ENCODE results near the gene KRT35.

KRT35 gene

DNA sequence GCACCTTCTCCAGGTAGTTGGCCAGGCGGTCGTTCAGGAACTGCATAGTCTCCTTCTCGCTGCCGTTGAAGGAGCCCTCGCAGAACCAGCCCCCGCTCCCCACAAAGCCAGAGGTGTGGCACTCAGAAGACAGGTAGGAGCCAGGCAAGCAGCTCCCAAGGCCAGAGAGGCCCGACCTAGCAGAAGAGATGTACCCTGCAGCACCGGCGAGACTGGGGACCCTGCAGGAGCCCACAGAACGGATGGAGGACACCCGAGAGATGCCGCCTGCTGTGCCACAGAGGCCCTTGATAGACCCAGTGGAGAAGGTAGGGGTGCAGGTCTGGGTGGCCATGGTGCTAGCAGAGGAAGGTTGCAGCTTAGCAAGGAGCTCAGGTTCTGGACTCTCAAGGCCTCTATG is 8.6 kb upstream of the KRT35 start, which contains the start of gene KRT36:
KRT36 (minus strand) TSS at position 380 of the 400 bp plus-strand sequence; CDS start at position 334, 46 bp downstream.
- no peak for DNase-seq (ENCODE audit: low read depth)

DNA sequence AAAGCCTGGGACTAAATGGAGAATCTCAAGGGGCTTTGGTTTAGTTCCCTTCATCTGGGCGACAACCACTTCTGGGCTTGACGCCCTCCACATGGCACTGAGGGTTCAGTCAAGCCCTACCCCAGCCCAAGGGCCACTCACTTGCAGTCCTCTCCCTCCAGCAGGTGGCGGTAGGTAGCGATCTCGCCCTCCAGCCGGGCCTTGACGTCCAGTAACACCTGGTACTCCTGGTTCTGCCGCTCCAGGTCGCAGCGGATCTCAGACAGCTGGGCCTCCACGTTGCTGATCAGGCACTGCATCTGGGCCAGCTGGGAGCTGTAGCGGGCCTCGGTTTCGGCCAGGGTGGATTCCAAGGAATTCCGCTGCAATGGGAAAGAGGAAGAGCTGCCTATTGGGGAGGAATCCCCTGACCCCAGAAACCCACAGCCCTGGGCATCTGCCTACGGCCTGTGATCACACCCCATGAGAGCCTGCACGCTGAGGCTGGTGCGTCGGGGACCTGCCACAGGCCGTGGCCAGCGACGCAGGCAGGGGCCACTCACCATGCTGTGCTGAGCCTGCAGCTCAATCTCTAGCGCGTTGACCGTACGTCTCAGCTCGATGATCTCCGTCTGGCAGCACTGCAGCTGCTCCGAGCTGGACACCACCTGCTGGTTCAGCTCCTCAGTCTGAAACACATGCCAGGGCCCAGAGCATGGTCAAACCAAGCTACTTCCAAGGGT is 6.0 kb upstream of the KRT35 start:
- DNase-seq (ENCODE audit: low read depth): no peak

DNA sequence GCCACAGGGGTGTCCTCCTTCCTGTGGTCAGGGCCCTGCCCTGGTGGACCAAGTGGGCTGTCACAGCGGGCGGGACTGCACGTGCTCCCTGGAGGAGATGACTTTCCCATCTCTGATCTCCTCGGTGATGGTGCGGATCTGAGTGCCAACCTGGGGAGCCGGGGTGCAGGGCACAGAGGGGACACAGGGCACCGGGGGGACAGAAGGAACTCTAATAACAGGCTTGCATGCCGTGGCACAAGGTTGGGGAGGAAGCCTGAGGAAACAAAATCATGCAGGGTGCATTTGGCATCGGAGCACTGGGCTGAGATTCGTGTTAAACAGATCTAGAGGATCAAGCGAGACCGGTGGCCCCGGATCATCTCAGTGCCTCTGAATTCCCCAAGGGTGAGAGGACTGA is 5.4 kb upstream of the KRT35 start:
- no peak for DNase-seq (ENCODE audit: low read depth)

DNA sequence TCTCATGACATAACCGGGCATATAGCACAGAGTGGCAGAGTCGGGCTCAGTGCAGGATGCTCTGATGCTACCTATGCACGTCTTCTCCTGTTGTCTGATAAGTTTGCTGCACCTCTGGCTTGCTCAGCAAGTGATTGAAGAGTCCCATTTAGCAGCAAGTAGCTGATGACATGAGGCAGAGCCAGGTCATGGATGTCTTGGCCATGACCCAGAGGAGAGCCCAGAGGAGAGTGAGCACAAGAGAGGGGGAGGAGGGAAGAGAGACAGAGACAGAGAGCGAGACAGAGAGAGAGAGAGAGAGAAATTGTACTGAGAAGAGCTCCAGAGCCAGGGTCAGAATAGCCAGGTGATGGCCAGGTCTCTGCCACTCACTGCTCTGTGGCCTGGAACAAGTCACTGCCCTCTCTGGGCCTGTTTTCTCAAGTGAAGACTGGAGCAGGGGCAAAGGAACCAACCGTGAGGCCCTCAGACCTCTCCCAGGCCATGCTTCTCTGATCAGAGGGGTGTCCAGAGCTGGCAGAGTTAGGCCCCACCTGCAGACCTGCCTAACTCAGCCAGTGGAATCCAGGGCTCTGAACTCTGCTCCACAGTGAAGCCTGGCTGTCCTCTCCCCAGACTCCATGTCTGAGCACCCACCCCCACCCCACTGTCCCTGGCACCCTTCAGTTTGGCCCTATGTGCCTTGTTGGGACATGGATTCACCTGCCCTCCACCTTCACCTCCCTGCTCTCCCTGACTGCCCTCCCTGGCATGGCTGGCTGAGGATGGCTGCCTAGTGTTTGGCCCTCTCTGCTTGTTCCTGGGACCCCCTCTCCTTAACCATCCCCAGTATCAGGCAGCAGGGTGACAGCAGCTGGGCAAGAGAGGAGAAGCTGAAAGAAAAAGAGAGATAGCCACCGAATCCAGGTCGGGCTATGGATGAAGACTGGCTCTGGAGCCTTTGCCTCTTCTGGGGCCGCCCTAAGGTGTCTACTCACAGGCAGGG is 4.3 kb upstream of the KRT35 start:
- no peak for DNase-seq (ENCODE audit: low read depth)

DNA sequence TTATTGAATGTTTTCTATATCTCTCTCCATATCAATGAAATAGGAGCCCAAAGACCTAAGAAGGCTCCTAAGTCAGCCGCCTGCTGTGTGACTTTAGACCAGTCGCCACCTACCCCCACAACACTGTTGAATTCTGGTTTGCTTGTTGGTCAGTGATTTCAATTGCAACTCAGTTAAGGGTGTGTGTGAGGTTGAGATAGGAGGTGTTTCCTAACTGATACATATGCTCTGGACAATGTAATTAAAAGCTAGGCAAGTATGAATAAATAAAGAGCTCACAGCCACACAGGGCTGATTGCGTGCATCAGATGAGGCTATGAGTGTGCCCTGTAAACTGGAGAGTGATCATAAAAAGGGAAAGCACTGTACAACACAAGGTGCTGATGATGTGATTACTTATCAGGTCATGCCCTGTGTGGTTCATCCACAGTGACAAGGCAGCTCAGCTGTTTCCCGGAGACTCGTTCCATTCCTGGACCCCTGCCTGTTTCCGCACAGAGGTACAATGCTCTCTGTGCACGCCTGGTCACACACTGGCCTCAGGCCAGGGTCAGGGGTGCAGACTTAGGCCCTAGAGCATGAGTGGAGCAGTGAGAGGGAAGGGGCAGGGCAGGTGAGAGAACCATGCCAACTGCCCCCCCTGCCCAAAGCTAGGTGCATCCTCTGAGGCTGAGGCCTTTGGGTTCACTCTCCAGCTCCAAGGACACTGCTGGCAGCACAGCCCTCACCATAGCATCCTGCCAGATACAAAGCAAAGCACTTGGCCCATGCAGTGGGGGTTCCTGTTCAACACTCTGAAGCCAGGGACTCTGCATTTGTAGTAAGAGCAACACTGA is 3.3 kb upstream of the KRT35 start:
- no peak for DNase-seq (ENCODE audit: low read depth)

DNA sequence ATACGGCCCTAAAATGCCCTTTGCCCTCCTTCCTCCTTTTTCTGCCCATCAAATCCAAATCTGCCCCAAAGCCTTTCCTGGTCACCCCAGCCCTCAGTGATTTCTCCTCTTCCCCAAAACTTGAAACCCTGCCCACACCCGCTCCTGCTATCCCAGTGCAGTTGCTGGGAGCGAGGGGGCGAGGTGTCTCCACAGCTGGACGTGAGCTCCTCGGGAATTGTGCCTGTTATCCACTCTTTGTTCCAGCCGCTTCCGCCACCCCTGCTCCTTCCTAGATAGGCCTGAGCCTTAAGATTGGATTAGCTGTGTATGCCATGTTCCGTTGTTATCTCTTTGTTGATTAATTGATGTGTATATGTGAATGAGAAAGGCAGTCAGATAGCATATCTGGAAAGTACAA is 2.6 kb upstream of the KRT35 start:
- DNase-seq (ENCODE audit: low read depth): no peak

DNA sequence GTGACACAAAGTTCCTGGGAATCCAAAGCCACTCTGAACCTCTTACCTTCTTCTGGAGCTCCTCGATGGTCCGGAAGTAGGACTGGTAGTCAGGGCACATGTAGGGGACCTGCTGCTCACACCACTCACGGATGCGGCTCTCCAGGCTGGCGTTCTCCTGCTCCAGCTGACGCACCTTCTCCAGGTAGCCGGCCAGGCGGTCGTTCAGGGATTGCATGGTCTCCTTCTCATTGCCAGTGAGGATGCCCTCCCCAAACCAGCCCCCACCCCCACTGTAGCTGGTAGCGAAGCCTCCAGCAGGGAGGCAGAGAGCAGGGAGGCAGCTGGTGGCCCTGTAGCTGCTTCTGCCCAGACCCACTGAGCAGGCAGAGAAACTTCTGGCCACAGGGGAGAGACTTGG is 370 bp downstream of the KRT35 start:
- DNase-seq (ENCODE audit: low read depth): no peak

DNA sequence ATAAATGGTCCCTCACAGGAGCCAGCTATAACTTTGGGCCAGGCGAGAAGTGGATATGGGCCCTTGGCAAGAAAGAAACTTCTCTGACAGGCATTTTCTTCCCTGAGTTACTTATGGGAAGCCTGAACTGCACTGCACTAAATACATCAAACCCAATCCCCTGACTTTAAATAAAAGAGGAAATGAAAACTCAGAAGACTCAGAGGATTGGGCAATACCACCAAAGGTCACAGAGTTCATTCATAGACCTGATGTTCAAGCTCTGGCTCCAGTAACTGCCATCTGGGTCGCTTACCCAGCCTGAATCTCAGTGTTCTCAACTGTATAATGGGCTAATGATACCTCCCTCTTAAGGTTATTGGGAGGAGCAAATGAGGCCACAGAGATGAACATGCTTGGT is 815 bp downstream of the KRT35 start:
- no peak for DNase-seq (ENCODE audit: low read depth)

DNA sequence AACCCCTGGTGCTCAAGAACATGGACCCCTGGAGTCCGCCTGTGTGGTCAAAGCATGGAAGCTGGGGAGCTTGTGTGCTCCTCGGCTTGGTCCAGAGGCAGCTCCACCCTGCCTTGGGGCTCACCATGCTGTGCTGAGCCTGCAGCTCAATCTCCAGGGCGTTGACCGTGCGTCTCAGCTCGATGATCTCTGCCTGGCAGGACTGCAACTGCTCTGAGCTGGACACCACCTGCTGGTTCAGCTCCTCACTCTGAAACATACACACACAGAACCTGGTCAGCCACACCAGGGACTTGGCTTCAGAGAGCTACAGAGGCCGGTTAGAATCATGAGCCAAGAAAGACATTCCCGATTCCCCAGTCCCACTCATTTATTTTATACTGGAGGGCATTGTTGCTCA is 2.7 kb downstream of the KRT35 start:
- no peak for DNase-seq (ENCODE audit: low read depth)

DNA sequence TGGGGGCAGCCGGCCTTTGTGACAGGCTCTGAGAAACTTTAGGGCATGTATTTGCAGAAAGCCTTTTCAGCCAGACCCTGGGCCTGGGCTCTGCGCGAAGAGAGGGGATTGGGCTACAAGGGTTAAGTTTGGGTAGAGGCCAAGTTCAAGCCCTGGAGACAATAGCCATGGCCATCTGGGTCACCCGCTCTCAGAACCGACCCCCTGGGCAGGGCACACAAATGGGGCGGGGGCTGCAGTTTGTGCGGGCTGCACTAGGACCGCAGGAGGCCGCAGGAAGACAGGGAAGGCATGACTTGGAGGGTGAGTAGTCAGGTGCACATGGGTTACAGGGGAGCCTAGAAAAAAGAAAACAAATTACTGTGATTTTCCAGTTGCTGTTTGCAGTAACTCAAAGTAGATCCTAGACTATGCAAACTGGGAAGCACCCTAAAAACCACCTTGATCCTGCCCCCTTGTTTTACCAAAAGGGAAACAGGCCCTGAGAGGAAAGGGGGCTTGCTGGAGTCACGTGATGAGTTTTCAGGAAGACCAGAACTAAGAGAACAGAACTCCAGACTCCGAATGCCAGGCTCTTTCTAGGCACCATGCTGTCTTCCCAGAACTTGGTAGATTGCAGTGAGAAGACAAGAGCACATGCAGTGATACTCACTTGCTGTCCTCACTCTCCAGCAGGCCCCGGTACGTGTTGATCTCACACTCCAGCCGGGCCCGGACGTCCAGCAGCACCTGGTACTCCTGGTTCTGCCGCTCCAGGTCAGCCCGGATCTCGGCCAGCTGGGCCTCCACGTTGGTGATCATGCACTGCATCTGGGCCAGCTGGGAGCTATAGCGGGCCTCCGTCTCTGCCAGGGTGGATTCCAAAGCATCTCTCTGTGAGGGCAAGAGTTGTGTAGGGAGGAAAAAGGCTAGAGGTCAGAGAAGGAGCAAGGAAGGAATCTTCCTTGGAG is 3.8 kb downstream of the KRT35 start:
- DNase-seq (ENCODE audit: low read depth): no peak

DNA sequence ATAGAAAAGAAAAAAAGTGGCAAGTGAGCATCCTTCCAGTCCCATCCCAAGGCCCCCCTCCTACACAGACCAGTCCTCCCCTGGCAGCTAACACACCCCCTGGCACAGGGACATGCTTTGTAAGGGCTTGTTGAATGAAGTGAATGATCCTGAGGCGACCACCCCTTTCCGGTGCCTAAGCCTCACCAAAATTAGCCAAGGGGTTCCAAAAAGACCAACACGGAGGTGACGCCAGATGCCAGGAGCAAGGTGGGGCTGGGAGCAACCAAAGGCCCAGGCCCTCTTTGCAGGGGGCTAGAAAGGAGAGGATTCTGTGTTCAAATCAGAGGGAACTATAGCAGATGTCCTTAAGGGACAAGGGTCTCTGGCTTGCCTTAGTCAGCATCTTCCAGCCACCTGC is 5.5 kb downstream of the KRT35 start:
- DNase-seq (ENCODE audit: low read depth): no peak

DNA sequence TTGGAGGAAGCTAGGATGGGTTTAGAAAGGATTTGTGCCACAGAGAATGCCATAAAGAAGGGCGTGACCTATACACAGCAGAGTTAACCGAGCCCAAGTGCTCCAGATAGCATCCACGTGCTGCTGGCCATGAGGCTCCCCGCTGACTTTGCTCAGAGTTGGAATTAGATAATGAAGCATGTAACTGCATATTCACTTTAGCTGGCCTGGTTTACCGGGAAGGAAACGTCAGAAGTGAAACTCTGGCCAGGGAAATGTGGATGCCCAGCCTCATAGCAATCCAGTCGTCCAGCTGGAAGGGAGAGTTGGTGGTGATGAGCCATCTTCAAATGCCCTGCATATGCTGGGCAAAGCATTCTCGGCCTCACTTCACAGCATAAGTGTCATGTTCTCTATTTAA is 6.1 kb downstream of the KRT35 start:
- no peak for DNase-seq (ENCODE audit: low read depth)

DNA sequence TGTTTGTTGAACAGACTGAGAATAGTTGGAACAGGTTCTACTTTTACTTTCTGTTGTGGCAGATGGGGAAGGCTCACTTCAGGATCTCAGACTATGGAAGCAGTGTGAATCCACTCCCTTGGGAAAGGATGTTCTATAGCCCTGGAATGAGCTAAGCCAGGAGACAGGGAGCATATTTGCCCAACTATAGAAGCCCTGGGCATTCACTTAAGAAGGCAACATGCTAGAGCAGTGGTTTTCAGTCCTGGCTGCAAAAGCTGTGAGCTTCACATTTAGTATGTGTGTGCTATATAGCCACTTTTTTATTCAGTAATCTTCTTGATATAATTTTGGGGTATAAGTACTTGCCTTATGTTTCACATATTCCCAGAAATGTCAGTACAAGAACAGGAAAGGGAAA is 12.6 kb downstream of the KRT35 start:
- no peak for DNase-seq (ENCODE audit: low read depth)

DNA sequence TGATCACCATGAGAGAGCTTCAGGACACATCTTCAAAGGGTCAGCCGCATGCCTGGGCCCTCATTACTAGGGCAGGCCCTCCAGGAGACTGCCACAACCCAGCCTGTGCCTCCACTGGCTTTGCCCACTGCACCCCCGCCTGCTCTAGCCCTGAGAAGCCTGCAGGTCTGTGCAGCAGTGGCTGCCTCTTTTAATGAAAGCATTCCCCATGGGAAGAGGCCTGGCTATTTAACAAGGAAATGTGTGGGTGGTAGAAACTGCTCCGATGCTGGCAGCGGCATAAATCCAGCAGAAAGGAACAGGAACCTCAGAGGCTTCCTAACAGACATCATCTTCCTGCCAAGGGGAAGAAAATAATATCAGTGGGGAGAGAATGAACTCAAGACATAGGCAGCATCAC is 13.4 kb downstream of the KRT35 start:
- DNase-seq (ENCODE audit: low read depth): no peak

DNA sequence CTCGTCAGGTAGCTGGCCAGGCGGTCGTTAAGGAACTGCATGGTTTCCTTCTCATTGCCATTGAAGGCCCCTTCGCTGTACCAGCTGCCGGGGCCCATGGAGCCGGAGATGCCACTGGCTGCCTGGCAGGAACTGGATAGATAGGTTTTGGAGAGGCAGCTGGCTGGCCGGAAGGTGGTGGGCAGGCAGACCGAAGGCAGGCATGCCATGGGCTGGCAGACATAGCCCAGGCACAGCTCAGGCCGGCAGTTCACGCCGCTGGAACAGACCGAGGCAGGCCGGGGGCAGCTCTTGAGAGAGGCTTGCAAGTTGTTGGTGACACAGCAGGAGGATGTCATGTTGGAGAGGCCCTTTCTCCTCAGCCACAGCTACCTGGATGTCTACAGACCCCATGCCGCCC is 14.0 kb downstream of the KRT35 start, which contains the start of gene KRT32:
KRT32 (minus strand) TSS at position 399 of the 400 bp plus-strand sequence; CDS start at position 338, 61 bp downstream.
- DNase-seq (ENCODE audit: low read depth): no peak

DNA sequence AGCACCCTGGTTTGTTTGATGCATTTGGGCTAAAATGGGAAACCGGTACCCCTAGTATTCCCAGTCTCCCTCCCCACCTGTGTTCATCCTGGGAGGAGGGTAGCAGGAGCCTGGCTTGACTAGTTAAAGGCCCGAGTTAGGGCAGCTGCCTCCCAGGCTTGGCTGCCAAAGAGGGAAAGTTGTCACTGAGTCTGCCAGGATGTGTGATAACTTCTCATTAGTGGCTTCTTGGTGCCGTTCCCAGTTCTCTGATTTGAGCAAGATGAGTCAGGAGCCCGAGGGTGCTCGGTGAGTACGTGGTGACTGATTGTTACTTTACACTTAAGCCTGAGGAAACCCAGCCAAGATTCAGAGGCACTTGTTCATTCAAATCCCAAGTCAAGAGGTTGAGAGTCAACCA is 16.3 kb downstream of the KRT35 start:
- DNase-seq (ENCODE audit: low read depth): no peak

DNA sequence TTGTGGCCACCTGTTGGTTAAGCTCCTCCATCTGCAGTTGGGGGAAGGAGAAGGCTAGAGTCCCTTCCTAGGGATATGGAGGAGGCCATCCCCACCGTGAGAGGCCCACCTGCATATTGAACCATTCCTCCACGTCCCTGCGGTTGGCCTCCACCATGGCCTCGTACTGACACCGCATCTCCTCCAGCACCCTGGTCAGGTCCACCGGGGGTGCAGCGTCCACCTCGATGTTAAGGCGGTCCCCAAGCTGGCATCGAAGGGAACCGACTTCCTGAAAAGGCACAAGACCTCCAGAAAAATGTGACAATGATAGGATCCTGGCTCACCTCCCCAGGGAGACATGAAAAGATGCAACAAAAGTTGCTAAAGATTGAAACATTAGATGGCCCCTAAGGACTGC is 16.8 kb downstream of the KRT35 start:
- DNase-seq (ENCODE audit: low read depth): no peak

DNA sequence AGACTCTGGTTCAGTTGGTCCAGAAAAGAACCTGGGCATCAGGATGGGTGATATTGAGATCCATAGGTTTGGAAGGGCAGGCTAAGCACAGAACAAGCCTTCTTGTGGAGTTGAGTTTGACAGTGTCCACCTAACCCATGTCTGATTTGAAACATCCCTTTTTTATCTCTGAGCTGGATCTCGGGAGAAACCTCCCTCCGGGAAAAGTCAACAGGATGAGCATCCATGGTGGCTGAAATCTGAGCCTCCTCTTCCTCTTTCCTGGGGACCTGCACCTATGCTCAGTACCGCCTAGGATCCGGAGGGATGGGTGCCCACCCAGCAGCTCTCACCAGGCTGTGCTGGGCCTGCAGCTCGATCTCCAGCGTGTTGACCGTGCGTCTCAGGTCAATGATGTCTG is 17.2 kb downstream of the KRT35 start:
- DNase-seq (ENCODE audit: low read depth): no peak

DNA sequence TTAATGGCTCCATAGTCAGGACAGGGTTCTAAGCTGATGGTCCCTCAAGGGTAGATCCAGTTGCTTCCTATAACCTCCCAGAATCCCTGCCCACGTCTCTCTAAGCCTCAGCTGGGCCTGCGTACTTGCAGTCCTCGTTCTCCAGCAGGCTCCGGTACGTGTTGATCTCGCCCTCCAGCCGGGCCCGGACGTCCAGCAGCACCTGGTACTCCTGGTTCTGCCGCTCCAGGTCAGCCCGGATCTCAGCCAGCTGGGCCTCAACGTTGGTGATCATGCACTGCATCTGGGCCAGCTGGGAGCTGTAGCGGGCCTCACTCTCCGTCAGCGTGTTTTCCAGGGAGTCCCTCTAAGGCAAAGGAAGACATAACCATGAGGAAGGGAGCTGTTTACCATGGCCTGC is 18.2 kb downstream of the KRT35 start:
- no peak for DNase-seq (ENCODE audit: low read depth)

DNA sequence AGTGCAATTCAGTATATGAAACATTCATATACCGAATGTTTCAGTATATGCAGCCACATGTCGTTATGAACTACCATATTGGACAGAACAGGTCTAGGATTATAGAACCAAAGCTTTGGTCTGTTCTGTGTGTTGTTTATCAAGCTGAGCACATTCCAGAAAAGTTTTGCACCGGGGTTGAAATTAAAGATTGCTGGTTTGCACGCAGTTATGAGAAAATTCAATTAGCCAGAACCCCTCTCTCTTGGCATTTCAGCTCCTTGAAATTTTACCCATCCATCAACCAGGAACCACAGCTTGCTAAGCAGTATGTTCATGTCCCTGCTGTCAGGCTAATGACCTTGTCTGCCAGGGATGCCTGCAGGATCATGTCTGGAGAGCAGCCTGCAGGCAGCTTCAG is 23.3 kb downstream of the KRT35 start:
- no peak for DNase-seq (ENCODE audit: low read depth)

DNA sequence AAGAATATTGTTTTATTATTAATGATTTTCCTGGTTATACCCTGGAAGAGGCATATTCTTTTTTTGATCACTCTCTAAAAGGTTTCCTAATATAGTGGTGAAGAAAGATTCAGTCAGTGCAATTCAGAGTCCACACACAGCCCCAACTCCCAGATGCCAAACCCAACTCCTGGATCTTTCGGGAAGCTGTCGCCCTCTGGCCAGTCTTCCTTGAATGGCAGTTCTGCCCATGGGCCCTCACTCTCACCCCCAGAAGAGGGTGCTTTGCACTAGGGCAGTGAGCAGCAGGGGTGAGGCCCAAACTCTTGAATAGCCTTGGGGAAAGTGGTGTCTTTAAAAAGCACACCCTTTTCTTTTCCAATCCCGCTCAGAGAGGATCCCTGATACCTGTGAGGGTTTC is 24.7 kb downstream of the KRT35 start:
- no peak for DNase-seq (ENCODE audit: low read depth)

Data from T follicular helper cell (primary cell).